BJ (cell line): ENCODE data around the gene RPP25. TPM values are rescaled to one million over a fixed set of nuclear protein-coding genes. Genes with fewer than 3 reads are reported as not detected.

Source experiments
- CTCF ChIA-PET: fragments of 350-600 bp; formaldehyde crosslinking; extraction: SDS; loops from one replicate; lab custom pipeline; 2021; ENCODE audit warnings: antibody characterized with exemption, inconsistent platforms; lab: Yijun Ruan, JAX
- POLR2A ChIA-PET: fragments of 300-600 bp; sonication (Branson Sonifier 250); formaldehyde crosslinking; extraction: SDS; loops from one replicate; lab custom pipeline; 2021; ENCODE audit warnings: antibody characterized with exemption; lab: Charles Lee
- DNase-seq: peaks from one replicate; pipeline ENCODE4 v3.0.0-alpha.2; 2011; ENCODE audit warnings: low read depth
- H3K27me3 ChIP-seq: 2 replicates; pipeline ENCODE4 v1.6.0; 2011; ENCODE audit warnings: low read length; ENCODE audit not compliant: control insufficient read depth, insufficient read depth
- H3K36me3 ChIP-seq: 2 replicates; pipeline ENCODE4 v1.5.1; 2011; ENCODE audit warnings: low read length; ENCODE audit not compliant: control insufficient read depth, insufficient read depth
- H3K4me3 ChIP-seq: 2 replicates; pipeline ENCODE4 v1.5.1; 2011; ENCODE audit warnings: low read depth, mild to moderate bottlenecking, control low read depth, low read length
- polyA plus RNA-seq: library from polyadenylated mRNA; depleted of rRNA; stranded (reverse); fragments of >200 nt; gene quantifications from 2 replicates; pipeline ENCODE4 v1.2.3, GENCODE V29; 2011
- TF ChIP-seq, protein P1 (sequence below): IDR thresholded peaks from 2 replicates; pipeline ENCODE4 v1.5.1; 2011; ENCODE audit warnings: low read depth, mild to moderate bottlenecking, control low read depth, inconsistent platforms, low read length, moderate library complexity; ENCODE audit not compliant: insufficient read depth

The RPP25 gene
- polyA plus RNA-seq, 1 experiment: 1.3 TPM

- CTCF ChIA-PET: interaction anchor here (1.0 to 6.7 kb wide), 8 partner anchors 8 to 185 kb away, joined by 3 to 76 read pairs (median 4); partner anchors contain the start of genes CSK and FAM219B
Observed at GRCh38 chr15:74955796-74956647, 550 bp downstream of the RPP25 start.

GRCh38 chr15:74955017-74955416, 1.6 kb downstream of the RPP25 start:
- ChIA-PET POLR2A (no interaction called here), CTCF (interaction anchor here (0.7 to 6.7 kb wide), 6 partner anchors 9 to 410 kb away, joined by 3 to 76 read pairs (median 4); partner anchors contain the start of gene FAM219B)
- H3K36me3 ChIP-seq: no peaks in the 10 kb centered on the region
- DNase-seq: no peak
- TF ChIP-seq, protein P1, sequence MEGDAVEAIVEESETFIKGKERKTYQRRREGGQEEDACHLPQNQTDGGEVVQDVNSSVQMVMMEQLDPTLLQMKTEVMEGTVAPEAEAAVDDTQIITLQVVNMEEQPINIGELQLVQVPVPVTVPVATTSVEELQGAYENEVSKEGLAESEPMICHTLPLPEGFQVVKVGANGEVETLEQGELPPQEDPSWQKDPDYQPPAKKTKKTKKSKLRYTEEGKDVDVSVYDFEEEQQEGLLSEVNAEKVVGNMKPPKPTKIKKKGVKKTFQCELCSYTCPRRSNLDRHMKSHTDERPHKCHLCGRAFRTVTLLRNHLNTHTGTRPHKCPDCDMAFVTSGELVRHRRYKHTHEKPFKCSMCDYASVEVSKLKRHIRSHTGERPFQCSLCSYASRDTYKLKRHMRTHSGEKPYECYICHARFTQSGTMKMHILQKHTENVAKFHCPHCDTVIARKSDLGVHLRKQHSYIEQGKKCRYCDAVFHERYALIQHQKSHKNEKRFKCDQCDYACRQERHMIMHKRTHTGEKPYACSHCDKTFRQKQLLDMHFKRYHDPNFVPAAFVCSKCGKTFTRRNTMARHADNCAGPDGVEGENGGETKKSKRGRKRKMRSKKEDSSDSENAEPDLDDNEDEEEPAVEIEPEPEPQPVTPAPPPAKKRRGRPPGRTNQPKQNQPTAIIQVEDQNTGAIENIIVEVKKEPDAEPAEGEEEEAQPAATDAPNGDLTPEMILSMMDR: no peak
- H3K4me3 ChIP-seq: no peak overlapping the region
- peaks cover 10% of the 10 kb centered on the region for H3K27me3 ChIP-seq

More at GRCh38 chr15:74955796-74956647, 550 bp downstream of the RPP25 start:
- Histone ChIP-seq H3K4me3 (peak overlapping the region; percentile 35), H3K27me3 (peaks cover 13% of the 10 kb centered on the region), H3K36me3 (no peaks in the 10 kb centered on the region)
- DNase-seq: no peak
- POLR2A ChIA-PET: no interaction called here
- TF ChIP-seq, protein P1: peak; percentile 51

DNA sequence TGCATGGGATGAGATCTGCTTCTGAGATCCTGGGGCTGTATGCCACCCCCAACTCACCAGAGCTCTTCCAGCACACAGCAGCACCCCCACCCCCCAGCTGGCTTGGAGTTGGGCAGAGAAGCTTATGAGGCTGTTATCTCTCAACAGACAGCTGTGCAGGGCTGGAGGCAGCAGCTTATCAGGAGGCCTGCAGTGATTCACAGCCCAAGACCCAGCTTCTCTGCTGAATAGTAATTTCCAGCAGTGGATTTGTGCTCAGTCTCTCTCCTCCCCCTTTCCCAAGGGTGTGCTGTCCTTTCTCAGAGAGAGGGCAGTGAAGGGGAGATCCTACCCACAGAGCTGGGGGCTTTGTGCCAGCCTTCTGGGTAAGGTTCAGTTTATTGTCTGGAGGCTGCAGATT, 2.1 kb downstream of the RPP25 start:
- no peak for DNase-seq
- H3K27me3 ChIP-seq: peaks cover 9% of the 10 kb centered on the region
- H3K4me3 ChIP-seq: no peak overlapping the region
- no peaks in the 10 kb centered on the region for H3K36me3 ChIP-seq
- TF ChIP-seq, protein P1: no peak
- CTCF ChIA-PET: interaction anchor here (0.7 to 6.7 kb wide), 6 partner anchors 10 to 409 kb away, joined by 3 to 76 read pairs (median 4); partner anchors contain the start of gene FAM219B
- POLR2A ChIA-PET: no interaction called here

DNA sequence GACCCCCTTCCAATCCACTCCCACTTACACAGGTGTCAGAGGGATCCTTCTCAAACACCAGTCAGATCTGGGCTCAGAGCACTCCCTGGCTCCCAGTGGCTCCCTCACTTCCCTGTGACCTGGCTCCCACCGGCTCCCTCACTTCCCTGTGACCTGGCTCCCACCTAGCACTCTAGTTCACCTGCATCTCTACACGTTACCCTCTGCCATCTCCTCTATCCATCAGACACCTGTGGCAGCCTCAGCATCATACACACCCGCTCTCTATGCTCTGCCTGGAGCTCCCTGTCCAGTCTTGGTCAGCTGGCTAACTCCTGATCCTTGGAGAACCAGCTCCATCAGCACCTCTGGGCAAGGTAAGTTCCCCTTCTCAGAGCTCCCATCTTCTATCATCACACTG, 5.6 kb downstream of the RPP25 start:
- DNase-seq: no peak
- Histone ChIP-seq H3K27me3 (no peaks in the 10 kb centered on the region), H3K36me3 (no peaks in the 10 kb centered on the region), H3K4me3 (no peak overlapping the region)
- ChIA-PET CTCF (interaction anchor here (0.6 to 8.1 kb wide), 39 partner anchors 9 to 582 kb away, joined by 3 to 205 read pairs (median 4); partner anchors contain the start of genes COX5A, CSK, FAM219B and SCAMP5), POLR2A (interaction anchor here (0.6 to 0.7 kb wide), 2 partner anchors 91 to 107 kb away, joined by 3 to 7 read pairs; no protein-coding TSS in a partner anchor)
- TF ChIP-seq, protein P1: no peak
